PC-3 (cell line): ENCODE data around the gene ARHGEF6.
"Not testable (repeated sequence)": the region's sequence is repeated elsewhere in the genome, so short reads cannot be mapped to it uniquely, and the experiment has no call there.

Experiments used
- CTCF ChIP-seq: fragments of 300-600 bp; sonication (generic); conservative IDR thresholded peaks from 2 replicates; pipeline ENCODE4 v1.5.1; 2017; ENCODE audit warnings: antibody characterized with exemption, low read depth, mild to moderate bottlenecking, low read length
- EZH2 ChIP-seq: fragments of 300-600 bp; sonication (generic); IDR thresholded peaks from one replicate; pipeline ENCODE4 v1.6.1; 2017; ENCODE audit warnings: antibody characterized with exemption, mild to moderate bottlenecking, low read length; ENCODE audit not compliant: unreplicated experiment

GRCh38 chrX:136771869-136772268, 8.9 kb downstream of the ARHGEF6 start:
- TF ChIP-seq CTCF, EZH2: not testable (repeated sequence)
